GM18907 (cell line): ENCODE data around the gene CDSN.

Experiments
- ATAC-seq: cut with Tn5 transposase; IDR thresholded peaks from one replicate; pipeline ENCODE4 v1.9.1; 2021; ENCODE audit warnings: mild to moderate bottlenecking, moderate library complexity; ENCODE audit not compliant: unreplicated experiment

The CDSN gene

DNA sequence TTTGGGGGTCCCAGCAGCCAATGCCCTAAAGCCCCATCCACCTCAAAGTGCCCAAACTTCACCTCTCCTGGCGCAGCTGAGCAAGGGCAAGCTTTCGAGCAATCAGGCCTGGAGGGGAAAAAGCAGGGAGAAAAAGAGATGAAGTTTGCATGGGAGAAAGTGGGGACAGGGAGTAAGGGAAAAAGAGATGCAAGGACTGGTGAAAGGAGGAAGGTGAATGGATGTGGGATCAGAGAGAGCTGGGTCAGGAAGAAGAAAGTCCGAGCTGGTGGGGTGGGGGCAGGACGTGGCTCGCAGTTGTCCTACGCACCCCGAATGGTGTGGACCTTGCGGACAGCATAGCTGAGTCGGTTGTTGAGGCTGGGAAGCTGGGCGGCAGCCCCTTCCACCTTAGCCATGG is 25.1 kb upstream of the CDSN start:
- ATAC-seq, result no peak

GRCh38 chr6:31144970-31145340 is 24.7 kb upstream of the CDSN start:
- no peak for ATAC-seq

DNA sequence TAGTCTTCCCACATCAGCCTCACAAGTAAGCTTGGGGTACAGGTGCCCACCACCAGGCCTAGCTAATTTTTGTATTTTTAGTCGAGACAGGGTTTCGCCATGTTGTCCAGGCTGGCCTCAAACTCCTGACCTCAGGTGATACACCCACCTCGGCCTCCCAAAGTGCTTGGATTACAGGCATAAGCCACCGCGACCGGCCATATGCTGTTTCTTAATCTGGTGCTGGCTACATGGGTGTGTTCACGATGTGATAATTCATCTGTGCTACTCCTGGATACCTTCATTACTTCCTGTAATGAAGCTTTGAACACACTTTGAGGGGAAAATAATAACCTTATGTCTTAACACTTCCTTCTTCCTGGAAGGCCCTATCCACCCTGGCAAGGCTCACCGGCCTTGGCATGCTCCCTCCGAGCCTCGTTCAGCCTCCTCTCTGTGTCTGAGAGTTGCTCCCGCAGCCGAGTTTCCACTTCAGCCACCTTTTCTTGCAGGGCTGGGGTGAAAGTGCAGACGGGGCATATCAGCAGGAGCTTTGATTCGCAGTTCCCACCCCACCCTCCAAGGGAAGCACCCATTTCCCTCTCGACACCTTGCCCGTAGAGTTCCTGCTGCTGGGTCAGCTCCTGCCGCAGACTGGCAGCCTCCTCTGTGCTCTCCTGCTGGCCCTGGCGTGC is 24.2 kb upstream of the CDSN start:
- ATAC-seq, result no peak

DNA sequence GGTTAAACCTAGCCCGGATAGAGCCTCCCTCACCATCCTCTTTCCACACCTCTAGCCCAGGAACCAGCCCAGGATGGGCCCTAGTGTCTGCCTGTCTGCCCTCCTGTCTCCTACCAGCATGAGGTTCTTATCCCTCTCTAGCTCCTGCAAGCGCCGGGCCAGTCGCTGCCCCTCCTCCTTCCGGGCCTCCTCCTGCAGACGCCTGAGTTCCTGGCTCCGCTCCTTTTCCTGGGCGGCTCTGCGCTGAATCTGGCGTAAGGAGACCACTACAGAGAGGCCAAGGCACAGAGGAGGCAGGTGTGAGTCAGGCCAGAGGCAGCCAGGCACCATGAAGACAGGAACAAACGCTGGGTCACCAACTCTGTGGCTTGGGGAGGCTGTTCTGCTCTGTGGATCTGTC is 22.9 kb upstream of the CDSN start:
- ATAC-seq, result no peak

- ATAC-seq, result no peak
These were observed 22.1 kb upstream of the CDSN start for GRCh38 chr6:31142361-31142761.

DNA sequence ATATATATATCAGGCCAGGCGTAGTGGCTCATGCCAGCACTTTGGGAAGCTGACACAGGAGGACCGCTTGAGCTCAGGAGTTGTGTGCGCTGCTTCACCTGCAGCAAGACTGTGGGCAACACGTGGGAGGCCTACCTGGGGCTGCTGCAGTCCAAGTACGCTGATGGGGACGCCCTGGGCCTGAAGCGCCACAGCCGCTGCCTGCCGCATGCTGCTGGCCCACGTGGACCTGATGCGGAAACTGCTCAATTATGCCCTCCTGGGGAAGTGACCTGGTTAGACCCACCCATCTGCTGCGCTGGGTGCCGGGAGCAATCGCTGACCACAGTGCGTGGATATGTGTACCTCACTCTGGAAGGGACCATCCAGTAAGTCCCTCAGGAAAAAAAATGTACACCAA is 20.4 kb upstream of the CDSN start:
- no peak for ATAC-seq

DNA sequence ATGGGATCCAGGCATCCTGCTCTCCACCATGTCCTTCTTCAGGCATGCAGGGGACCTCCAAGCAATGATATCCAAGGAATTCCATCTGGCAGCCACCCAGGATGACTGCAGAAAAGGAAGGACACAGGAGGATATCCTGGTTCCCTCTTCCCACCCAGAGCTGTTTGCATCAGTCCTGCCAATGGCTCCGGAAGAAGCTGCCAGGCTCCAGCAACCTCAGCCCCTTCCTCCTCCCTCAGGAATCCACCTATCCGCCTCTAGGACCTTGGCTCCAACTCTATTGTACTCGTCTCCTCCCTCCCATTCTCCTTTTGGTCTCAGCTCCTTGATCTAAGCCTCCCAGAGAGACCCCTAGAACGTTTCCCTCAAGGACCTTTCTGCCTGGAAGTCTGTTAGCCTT is 19.4 kb upstream of the CDSN start:
- ATAC-seq, result no peak

GRCh38 chr6:31138982-31139381 is 18.7 kb upstream of the CDSN start, which contains the start of gene PSORS1C2:
TSS of gene PSORS1C2 (minus strand) at chr6:31139066. CDS start at chr6:31139026, 40 bp downstream.
- ATAC-seq, result no peak

DNA sequence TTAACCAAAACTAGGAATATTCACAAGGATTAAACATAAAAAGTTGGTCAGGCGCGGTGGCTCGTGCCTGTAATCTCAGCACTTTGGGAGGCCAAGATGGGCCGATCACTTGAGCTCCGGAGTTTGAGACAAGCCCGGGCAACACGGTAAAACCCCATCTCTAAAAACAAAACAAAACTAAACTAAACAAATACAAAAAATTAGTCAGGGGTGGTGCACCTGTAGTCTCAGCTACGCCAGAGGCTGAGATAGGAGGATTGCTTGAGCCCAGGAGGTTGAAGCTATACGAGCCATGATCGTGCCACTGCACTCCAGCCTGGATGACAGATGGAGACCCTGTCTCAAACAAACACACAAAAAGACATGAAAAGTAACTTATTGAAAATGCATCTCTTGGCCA is 15.5 kb upstream of the CDSN start:
- no peak for ATAC-seq

GRCh38 chr6:31132806-31133205 is 12.6 kb upstream of the CDSN start:
- no peak for ATAC-seq

DNA sequence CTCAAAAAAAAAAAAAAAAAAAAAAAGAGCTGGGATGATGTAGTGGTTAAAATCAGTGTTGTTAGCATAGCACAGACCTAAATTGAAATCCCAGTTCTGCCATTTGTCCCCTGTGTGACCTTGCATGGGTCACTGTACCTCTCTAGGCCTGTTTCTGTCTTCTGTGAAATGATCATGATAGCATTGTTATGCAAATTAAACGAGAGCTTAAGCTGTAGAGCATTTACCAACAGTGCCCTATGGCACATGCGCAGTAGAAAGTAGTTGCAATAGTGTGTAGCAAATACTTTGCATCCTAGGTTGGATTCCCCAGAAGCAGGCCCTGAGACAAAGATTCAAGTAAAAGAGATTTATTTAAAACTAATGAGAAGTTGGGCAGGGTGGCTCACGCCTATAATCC is 11.3 kb upstream of the CDSN start:
- ATAC-seq, result no peak

- ATAC-seq, result no peak
These were observed 10.5 kb upstream of the CDSN start for GRCh38 chr6:31130751-31131150.

- no peak for ATAC-seq
These were observed 8.9 kb upstream of the CDSN start for GRCh38 chr6:31129130-31129529.

- ATAC-seq, result no peak
These were observed 7.9 kb upstream of the CDSN start for GRCh38 chr6:31128093-31128676.

GRCh38 chr6:31126396-31127175 is 6.3 kb upstream of the CDSN start:
- ATAC-seq, result no peak

DNA sequence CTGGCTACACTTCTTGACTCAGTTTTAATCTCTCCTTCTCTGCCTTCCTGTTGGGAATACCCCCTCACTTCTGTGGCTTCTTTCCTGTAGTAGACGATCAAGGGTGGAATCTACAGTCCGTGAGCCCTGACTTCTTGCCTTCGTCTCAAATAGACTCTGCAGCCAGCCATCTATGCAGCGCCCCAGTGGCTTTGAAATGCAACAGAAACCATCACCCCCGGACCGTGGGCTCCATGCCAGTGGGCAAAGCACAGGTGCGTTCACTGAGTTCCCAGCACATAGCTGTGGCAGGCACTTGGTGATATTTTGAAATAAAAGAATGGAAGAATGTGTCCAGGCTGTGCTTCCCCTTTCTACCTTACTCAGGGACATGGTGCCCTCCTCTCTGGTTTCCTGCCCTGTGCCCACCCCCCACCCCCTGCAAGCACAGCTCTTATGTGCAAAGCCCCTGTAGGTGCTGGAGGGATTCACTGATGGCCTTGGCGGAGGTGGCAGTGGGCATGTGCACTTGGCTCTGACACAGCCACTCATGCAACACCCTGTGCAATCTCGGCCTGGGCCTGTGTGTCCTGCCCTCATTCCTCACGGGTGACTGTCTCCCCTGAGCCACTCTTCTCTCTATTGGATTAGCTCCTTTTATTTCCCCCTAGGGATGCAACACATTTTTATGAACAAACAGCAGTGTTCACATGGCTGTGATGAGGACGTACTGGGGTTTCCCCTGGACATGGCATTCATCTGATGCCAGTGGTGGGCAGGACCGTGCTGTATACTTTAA is 5.5 kb upstream of the CDSN start:
- ATAC-seq, result no peak

DNA sequence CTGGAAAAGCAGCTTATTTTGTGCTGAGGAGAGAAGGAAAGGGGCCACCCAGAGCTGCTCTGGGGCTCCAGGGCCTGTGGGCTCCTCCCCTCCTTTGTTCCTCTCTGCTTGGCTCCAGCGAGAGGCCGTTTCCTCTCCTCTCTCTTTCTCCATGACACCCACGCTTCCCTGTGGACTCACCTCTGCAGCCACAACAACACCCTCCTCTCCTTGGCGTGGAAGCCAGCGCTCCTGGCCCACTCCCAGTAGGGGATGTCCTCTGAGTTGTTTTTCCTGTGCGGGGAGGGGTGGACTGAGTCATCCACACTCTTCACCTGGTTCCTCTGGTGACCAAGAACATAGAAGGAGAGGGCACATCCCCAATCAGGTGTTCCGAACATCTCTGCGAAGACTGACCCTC is 4.9 kb upstream of the CDSN start:
- ATAC-seq, result no peak

GRCh38 chr6:31122791-31123706 is 2.8 kb upstream of the CDSN start:
- no peak for ATAC-seq

- no peak for ATAC-seq
These were observed 1.0 kb upstream of the CDSN start for GRCh38 chr6:31121131-31121790.

- no peak for ATAC-seq
These were observed 2.1 kb downstream of the CDSN start for GRCh38 chr6:31118178-31118577.
